ENCODE data around the gene PARP16.

The PARP16 gene

DNA sequence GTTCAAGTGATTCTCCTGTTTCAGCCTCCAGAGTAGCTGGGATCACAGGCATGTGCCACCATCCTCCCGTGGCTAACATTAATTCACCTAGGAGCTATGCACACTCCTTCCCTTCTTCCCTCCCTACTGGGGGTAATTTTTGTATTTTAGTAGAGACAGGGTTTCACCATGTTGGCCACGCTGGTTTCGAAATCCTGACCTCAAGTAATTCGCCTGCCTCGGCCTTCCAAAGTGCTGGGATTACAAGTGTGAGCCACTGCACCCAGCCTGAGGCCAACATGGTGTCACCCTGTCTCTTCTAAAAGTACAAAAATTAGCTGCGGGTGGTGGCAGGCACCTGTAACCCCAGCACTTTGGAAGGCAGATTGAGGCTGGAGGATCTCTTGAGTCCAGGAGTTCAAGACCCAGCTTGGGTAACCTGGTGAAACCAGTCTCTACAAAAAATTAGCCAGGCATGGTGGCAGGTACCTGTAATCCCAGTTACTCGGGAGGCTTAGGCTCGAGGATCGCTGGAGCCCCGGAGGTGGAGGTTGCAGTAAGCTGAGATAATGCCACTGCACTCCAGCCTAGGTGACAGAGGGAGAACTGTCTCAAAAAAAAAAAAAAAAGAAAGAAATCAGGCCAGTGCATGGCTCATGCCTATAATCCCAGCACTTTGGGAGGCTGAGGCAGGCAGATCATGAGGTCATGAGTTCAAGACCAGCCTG, 23.9 kb upstream of the PARP16 start:
- DNase-seq, result no peak

DNA sequence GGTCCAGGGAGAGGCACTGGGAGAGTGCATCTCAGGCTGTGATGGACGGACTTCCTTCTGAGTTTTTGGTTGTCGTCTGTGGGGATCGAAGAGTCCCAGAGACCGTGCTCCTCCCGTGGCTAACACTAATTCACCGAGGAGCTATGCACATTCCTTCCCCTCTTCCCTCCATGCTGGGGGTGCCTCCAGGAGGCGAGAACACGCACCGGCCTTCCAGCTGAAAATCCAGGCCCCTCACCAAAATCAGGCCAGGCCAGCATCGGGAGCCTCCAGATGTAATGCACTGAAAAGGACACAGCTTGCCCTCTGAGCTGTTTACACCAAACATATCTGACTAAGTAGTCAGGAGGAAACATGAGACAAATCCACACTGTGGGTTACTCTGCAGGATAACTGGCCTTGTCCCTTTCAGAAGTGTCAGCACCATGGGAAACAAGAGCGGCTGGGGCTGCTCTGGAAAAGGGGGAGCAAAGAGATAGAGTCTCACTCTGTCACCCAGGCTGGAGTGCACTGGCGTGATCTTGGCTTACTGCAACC, 23.3 kb upstream of the PARP16 start:
- no peak for DNase-seq

- DNase-seq, result no peak
Observed at GRCh38 chr15:65307978-65308377, 21.3 kb upstream of the PARP16 start.

DNA sequence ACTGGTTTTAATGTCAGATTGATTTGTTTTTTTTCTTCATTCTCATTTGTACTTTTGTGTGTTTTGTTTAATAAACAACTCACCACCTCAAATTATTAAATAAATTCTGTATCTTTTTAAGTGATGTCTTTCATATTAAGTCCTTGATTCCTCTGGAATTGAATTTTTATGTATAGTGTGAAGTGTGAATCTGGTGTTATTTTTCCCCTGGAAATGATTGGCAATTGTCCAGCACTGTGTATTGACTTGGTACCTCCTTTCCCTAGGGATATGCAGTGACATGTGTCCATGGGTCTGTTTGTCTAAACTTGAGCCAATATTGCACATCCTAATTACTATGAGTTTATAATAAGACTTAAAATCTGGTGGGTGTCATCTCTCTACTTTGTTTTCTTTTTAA, 19.9 kb upstream of the PARP16 start:
- DNase-seq, result no peak

GRCh38 chr15:65305776-65306175, 19.1 kb upstream of the PARP16 start:
- no peak for DNase-seq

- no peak for DNase-seq
Observed at GRCh38 chr15:65305150-65305758, 18.6 kb upstream of the PARP16 start.

DNA sequence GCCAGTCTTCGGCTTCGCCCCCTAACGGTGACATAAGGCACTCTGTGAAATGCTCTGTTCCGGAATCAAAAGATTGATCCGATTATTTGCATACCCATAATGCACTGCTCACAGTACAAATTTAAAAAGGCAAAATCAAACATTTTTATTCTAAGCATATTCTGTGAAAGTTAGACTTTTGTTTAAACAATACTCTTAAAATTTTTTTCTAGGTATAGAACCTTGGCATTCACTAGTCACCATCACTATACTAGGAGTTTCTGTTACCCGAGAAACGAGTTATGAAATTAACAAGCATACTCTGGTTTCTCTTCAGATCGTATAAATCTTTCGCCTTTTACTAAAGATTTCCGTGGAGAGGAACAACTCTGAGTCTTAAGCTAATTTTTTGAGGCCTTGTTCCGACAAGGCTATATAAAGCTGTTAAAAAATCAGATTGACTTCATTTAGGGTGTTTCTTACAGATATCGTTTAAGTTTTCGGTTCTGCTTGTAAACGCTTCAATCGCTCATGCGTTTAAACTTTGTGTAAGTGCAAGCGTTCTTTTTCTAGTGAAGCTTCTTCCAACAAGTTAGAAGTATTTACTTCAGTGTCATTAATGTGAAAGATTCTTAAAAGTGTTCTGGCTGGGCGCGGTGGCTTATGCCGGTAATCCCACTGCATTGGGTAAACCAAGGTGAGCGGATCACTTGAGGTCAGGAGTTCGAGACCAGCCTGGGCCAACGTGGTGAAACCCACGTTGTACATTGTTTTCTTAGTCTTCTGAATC, 17.9 kb upstream of the PARP16 start, which contains the start of gene RNU5B-1:
RNU5B-1 (plus strand) TSS at position 297 of the 769 bp plus-strand sequence.
- DNase-seq, result peak; percentile 48 to 93 (median 65)

DNA sequence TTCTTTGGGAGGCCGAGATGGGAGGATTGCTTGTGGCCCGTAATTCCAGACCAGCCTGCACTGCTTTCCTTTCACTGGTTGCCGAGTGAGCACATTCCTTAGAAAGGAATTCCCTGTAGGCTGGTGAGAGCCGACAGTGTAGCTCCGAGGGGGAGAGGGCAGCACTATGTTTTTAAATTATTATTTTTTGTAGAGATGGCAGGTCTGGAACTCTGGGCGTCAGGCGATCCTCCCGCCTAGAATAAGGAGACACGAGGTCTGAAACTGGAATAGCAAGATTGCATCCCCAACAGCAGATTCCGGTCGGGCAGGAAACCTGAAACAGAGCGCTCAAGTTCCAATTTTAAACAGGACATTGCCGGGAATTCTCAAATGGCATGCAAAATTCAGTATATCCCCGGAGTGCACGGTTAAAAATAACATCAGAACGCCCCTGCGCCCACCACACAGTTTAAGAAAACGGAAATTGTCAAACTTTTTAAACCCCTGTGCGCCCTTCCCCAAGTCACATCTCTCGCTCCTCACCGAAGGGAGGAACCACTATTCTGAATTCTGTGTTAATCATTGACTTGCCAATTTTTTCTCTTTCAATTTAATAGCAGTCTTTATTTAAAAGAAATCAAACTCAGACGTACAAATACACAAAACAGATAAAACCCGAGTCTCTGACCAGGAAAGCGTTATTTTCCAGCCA, 17.2 kb upstream of the PARP16 start:
- DNase-seq, result no peak

DNA sequence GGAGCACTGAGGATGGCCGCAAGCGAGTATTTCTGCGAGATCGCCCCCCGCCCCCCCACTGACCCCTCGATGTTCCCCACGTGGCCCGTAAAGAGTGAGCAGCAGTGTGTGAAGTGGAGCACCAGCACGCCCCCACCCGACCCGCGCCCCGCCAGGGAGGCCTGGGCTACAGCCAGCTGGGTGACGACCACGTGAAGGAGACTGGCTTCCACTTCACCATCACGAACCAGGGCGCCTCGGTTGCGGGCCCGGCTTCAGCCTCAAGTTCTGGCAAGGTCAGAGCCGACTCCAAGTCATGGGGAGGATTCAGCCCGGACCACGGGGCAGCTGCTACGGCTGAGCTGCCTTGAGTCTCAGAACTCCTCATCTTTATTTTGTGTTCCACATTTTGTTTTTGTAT, 15.4 kb upstream of the PARP16 start:
- no peak for DNase-seq

GRCh38 chr15:65300924-65301441, 14.3 kb upstream of the PARP16 start:
- no peak for DNase-seq

DNA sequence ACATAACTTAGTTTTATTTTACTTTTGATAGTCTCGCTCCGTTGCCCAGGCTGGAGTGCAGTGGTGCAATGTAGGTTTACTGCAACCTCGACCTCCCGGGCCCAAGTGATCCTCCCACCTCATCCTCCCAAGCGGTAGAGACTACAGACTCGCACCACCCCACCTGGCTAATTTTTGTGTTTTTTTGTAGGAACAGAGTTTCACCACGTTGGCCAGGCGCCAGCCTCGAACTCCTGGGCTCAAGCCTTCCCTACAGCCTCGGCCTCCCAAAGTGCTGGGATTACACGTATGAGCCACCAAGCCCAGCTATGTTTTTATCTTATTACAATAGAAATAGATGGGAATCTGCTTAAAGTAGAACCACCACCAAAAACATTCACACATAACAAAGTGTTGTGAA, 12.0 kb upstream of the PARP16 start:
- DNase-seq, result no peak

DNA sequence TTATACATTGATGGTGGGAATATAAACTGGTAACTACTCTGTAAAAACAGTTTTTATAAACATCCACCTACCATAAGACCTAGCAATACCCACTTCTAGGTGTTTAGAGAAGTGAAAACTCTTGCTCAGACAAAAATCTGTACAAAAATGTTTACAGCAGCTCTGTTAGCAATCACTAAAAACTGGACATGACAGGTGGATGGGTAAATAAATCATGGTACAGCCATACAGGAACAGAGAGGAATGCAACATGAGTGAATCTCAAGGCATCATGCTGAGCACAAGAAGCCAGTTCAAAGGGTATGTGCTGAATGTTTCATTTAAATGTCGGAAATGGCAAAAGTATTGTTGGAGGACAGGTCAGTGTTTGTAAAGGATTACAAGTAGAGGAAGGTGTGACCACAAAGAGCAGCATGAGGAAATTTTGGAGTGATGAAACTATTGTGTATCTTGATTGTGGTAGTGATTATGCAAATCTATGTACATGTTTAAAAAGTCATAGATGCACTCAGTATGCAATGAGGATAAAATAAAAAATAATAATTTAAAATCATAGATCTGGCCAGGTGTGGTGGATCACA, 6.3 kb upstream of the PARP16 start:
- no peak for DNase-seq

GRCh38 chr15:65290228-65290627, 3.5 kb upstream of the PARP16 start:
- DNase-seq, result no peak

GRCh38 chr15:65289261-65289854, 2.7 kb upstream of the PARP16 start:
- DNase-seq, result no peak

DNA sequence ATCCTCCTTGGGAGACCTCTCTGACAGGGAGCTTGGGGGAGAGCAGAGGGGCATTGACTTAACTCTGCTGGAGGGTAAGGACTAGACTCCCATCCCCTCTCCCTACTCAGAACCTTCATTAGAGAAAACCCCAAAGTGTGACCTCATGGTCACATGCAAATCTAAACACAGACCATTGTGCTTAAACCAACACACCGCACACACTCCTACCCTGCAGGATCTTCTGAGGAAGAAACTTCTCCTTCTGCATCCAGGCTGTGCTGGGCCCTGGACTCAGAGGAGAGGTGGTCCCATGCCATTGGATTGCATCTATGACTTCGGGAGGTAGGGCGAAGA, 805 bp upstream of the PARP16 start:
- no peak for DNase-seq

GRCh38 chr15:65286069-65286703, 497 bp downstream of the PARP16 start:
- peak in 1 of 5 donors; percentile 29 for DNase-seq

GRCh38 chr15:65285291-65286068, 1.2 kb downstream of the PARP16 start:
- no peak for DNase-seq

DNA sequence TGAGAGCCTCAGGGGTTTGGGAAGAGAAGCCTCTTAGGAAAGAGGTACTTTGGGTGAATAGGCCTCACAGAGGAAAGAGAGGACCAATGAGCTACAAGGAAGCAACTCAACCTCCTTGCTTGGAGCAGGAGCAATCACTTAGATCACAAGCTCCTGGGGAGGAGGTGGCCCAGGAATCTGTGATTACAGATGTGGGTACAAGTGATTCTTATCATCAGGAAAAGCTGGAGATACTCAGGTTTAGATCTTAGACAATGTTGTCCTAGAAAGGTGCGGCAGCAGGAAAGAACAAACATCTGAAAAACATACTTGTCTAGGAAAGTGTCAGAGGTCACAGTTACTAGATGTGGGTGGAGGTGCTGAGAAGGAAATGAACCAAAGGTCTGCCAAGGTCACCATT, 8.2 kb downstream of the PARP16 start:
- DNase-seq, result no peak

GRCh38 chr15:65277015-65277414, 9.7 kb downstream of the PARP16 start:
- DNase-seq, result no peak

GRCh38 chr15:65275728-65276126, 11.0 kb downstream of the PARP16 start:
- no peak for DNase-seq

Measured in T-helper 1 cell (primary cell).